ENCODE measurements around the gene RAP1GAP2. TPM values are rescaled to one million over a fixed set of nuclear protein-coding genes. Genes with fewer than 3 reads are reported as not detected.

The RAP1GAP2 gene
- total RNA-seq, 1 donor from 2014 or later: 0.79 TPM

DNA sequence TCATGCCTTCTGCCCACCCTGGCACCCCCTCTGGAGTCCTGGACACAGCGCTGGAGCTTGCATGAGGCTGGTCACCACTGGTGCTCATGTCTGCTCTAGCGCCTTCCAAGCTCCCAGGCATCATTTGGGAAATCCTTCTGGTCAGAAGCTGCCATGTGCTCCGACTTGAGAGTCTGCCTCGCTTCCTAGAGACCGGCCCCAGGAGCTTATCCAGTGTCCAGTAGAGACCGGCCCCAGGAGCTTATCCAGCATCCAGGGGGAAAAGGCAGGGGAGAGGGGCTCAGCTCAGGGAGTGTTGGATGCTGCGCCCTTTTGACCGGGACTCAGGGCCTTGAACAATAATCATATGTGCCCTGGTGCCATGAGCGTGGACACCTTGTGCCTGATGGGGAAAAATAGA, 106.3 kb downstream of the RAP1GAP2 start:
- intact Hi-C loops (cut with micrococcal nuclease): no loop called here
- Mint-ChIP-seq H3K9me3 (no peaks in the 10 kb centered on the region), H3K27me3 (no peaks in the 10 kb centered on the region), H3K4me1 (no peaks in the 10 kb centered on the region), H3K27ac (no peak overlapping the region), H3K36me3 (ENCODE audit: low read depth) (peaks cover 11% of the 10 kb centered on the region), H3K4me3 (no peak overlapping the region)
- DNase-seq: no peak

DNA sequence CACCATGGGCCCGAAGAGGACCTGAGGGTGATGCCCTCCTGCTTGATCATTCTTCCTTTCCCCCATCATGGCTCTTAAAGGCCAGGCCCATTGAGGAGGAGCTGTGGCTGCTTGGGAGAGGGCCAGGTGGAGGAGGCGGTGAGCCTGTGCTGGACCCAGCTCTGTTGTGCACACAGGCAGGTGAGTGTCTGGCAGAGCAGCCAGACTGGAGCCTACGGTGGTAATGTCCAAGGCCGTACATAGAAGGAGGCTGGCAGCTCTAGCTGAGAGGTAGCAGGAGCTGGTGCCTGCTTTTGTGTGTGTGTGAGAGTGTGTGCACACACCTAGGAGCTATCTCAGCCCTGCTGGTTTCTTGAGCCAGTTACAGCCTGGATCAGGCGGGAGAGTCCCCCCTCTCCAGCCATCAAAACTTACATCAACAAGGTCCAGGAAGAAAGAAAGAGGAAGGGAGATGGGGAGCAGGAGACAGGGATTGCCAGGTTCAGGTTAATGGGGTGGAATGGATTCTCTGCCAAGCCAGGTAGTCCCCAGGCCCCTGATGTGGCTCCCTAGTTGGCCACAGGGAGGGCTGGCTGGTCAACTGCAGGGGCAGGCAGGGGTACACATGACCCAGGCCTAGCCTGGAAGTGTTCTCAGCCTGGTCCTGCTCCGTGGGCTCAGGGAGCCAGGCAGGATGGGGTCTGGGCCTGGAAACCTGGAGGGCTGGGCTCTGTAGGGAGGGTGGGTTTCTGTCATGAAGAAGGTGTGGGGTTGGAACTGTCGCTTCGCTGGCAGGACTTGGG, 107.1 kb downstream of the RAP1GAP2 start:
- Mint-ChIP-seq H3K9me3 (no peaks in the 10 kb centered on the region), H3K36me3 (ENCODE audit: low read depth) (peaks cover 13% of the 10 kb centered on the region), H3K4me3 (no peak overlapping the region), H3K4me1 (no peaks in the 10 kb centered on the region), H3K27me3 (no peaks in the 10 kb centered on the region), H3K27ac (no peak overlapping the region)
- no peak for DNase-seq
- intact Hi-C loops (cut with micrococcal nuclease): no loop called here

DNA sequence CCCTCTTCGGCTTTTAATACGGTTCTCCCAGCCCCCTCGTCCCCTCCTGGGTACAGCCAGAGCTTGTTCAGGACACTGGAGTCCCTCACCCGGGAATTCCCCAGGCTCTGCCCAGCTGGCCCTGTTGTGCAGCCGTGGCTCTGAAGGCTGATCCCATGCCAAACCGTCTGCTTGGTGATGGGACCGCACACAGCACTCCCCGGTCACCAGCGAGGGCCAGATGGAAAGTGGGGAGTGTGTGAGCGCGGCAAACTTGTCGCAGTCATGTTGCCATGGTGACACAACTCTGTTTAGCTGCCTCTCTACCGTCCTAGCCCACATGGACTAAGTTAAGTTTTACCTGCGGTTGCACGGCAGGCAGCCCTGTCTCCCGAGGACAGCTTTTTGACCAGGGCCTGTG, 107.9 kb downstream of the RAP1GAP2 start:
- Mint-ChIP-seq H3K27ac (no peak overlapping the region), H3K4me1 (no peaks in the 10 kb centered on the region), H3K36me3 (ENCODE audit: low read depth) (peaks cover 14% of the 10 kb centered on the region), H3K4me3 (no peak overlapping the region), H3K9me3 (no peaks in the 10 kb centered on the region), H3K27me3 (no peaks in the 10 kb centered on the region)
- intact Hi-C loops (cut with micrococcal nuclease): no loop called here
- no peak for DNase-seq

DNA sequence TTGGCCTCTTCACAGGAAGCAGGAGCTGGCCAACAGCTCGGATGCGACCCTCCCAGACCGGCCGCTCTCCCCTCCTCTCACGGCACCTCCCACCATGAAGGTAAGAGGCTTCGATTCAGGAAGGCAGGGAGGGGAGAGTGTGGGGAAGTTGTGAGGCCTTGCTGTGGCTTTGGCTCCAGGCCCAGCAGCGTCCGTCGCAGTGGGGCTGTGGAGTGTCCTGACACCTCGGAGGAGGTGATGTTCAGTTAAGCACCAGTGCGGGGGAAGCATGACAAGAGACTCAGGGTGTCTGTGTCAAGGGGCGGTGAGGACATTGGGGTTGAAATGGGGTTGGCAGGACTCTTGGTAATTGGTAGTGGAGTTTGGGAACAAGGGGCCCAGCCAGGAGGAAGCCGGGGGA, 109.0 kb downstream of the RAP1GAP2 start:
- no peaks in the 10 kb centered on the region for H3K27me3 Mint-ChIP-seq
- no peaks in the 10 kb centered on the region for H3K9me3 Mint-ChIP-seq
- peaks cover 14% of the 10 kb centered on the region for H3K36me3 Mint-ChIP-seq (ENCODE audit: low read depth)
- DNase-seq: no peak
- H3K27ac Mint-ChIP-seq: no peak overlapping the region
- no peaks in the 10 kb centered on the region for H3K4me1 Mint-ChIP-seq
- intact Hi-C loops (cut with micrococcal nuclease): no loop called here
- H3K4me3 Mint-ChIP-seq: no peak overlapping the region

DNA sequence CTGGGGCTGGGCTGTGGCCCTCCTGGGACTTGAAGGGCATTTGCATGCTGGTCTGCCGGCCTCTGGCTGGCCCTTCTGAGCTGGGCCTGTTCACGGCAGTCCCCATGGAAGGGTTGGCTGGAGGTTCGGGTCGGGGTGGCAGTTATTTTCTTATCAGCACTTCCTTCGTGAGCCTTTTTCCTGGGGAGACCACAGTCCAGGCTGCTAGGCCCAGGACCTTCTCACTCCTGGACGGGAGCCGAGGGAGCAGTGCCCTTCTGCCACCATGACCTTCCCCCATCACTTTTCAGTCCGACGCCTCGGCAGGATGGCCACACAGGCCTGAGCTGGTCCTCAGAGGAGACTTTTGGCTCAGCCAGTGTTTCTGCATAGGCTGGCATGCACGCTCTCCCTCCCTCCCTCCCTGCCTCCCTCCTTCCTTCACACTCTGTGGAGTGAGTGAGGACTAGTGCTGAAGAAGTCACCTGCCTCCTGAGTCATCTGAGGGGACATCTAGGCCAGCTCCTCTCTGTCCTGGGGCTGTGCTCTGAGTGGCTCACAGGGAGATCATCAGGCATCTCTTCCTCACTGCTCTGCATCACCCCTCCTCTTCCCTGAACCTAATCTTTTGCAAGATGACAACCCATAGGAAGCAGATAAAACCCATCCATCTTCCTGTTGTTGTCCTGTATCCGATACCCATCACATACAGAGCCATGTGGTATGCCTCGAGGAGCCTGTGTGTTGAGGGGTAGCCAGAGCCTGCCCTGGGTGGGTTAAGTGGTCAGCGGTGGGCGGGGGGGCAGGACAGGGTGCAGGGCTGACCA, 109.7 kb downstream of the RAP1GAP2 start:
- Mint-ChIP-seq H3K36me3 (ENCODE audit: low read depth) (peaks cover 14% of the 10 kb centered on the region), H3K4me3 (no peak overlapping the region), H3K4me1 (no peaks in the 10 kb centered on the region), H3K27me3 (no peaks in the 10 kb centered on the region), H3K27ac (no peak overlapping the region), H3K9me3 (no peaks in the 10 kb centered on the region)
- DNase-seq: no peak
- intact Hi-C loops (cut with micrococcal nuclease): no loop called here

DNA sequence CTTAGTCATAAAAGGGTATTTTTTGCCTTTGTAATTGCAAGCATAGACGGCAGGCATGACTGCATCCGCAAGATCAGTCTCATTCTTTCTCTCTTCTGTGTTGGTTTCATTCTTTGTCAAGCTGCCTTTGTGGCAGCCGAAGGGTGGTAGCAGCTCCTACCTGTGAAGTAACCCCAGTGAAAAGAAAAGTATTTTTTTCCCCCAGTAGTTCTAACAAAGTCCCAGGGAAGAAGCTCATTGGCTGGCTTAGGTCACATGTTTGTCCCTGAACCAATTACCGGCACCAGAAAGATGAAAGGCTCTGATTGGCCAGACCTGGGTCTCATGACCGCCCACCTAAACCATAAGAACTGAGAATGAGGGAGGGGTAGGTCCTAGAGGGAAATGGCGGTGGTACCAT, 110.7 kb downstream of the RAP1GAP2 start:
- no peaks in the 10 kb centered on the region for H3K27me3 Mint-ChIP-seq
- no peak for DNase-seq
- no peaks in the 10 kb centered on the region for H3K9me3 Mint-ChIP-seq
- no peak overlapping the region for H3K4me3 Mint-ChIP-seq
- no peaks in the 10 kb centered on the region for H3K4me1 Mint-ChIP-seq
- no peak overlapping the region for H3K27ac Mint-ChIP-seq
- intact Hi-C loops (cut with micrococcal nuclease): no loop called here
- peaks cover 14% of the 10 kb centered on the region for H3K36me3 Mint-ChIP-seq (ENCODE audit: low read depth)

DNA sequence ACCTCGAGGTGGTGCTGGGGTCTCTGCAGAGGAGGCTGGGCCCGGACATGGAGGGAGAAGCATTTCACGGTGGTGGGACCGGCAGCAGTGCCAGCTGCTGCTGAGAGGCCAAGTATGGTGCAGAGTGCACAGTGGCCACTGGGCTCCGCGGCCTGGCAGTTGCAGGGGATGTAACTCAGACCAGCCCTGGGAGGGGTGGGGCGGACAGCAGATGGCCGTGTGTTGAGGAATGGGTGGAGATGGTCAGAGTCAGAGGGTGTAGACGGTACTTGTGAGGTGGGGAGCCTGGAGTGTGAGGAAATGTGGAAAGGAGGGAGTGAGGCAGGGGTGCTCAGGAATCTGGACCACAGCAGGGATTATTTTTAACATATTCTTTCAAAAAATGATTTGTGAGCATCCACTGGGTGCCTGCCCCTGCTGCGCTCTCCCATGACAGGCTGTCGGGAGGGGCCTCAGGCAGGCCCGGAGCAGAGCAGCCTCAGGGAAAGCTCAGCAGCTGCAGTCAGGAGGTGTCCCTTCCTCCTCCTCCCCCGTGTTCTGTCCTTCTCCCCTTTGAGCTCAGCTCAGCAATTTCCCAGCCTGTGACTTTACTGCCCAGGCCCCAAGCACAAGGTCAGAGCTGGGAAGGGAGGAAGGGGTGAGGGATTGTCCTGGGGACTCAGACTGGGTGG, 113.1 kb downstream of the RAP1GAP2 start:
- intact Hi-C loops (cut with micrococcal nuclease): no loop called here
- peaks cover 14% of the 10 kb centered on the region for H3K36me3 Mint-ChIP-seq (ENCODE audit: low read depth)
- H3K9me3 Mint-ChIP-seq: no peaks in the 10 kb centered on the region
- no peaks in the 10 kb centered on the region for H3K4me1 Mint-ChIP-seq
- H3K4me3 Mint-ChIP-seq: no peak overlapping the region
- DNase-seq: no peak
- H3K27ac Mint-ChIP-seq: no peak overlapping the region
- no peaks in the 10 kb centered on the region for H3K27me3 Mint-ChIP-seq

DNA sequence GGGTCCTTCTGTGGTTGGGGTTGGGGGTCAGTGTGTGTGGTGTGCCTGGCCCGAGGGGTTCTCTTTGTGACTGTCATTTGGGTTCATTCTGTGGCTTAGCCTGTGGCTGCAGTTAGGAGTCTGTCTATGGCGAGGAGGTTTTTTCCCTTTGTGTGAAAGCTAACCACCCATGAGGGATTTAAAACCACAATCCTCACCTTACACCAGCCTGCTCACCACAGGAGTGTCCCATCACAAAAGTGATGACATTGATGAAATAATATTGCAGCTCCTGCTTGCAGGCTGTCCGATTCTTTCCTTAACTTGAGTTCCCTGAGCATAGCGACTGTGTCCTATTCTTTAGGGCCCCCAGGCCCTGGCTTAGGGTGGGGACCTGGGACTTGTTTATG, 113.6 kb downstream of the RAP1GAP2 start:
- no peaks in the 10 kb centered on the region for H3K27me3 Mint-ChIP-seq
- H3K27ac Mint-ChIP-seq: no peak overlapping the region
- no peak overlapping the region for H3K4me3 Mint-ChIP-seq
- DNase-seq: no peak
- H3K36me3 Mint-ChIP-seq (ENCODE audit: low read depth): peaks cover 14% of the 10 kb centered on the region
- H3K4me1 Mint-ChIP-seq: no peaks in the 10 kb centered on the region
- H3K9me3 Mint-ChIP-seq: no peaks in the 10 kb centered on the region
- intact Hi-C loops (cut with micrococcal nuclease): no loop called here

DNA sequence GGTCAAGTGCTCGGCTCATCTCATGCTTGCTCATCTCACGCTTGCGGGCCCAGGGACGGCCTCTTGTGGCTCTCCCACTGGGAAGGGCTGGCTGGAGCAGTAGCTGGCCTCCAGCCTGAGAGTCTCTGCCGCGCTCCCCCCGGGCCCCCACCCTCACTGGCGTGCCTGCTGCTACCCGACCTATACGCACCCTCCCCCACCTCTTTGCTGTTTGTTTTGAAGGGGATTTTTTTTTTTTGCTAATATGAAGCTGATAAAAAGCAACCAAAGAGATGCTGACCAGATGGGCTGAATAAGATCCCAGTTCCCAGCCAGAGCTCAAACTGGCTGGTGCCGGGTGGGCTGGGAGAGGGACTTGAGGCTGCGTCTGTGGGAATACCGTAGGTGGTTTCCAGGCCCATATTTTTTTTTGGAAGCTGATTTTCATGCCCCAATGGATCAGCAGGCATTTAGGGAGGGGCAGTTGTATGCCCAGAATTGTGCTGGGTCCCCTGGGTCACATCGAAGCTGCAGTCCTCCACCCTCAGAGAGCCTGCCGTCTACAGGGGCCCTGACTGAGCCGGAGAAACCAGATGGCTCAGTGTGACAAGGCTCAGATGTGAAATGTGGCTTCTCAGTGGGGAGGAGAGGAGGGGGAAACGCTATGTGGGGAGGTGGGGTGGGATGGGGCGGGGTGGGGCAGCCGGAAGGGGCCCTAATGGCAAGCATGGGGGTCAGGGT, 115.0 kb downstream of the RAP1GAP2 start:
- Mint-ChIP-seq H3K27ac (no peak overlapping the region), H3K36me3 (ENCODE audit: low read depth) (peaks cover 9% of the 10 kb centered on the region), H3K4me3 (no peak overlapping the region), H3K4me1 (no peaks in the 10 kb centered on the region), H3K9me3 (no peaks in the 10 kb centered on the region), H3K27me3 (no peaks in the 10 kb centered on the region)
- intact Hi-C loops (cut with micrococcal nuclease): no loop called here
- DNase-seq: no peak

DNA sequence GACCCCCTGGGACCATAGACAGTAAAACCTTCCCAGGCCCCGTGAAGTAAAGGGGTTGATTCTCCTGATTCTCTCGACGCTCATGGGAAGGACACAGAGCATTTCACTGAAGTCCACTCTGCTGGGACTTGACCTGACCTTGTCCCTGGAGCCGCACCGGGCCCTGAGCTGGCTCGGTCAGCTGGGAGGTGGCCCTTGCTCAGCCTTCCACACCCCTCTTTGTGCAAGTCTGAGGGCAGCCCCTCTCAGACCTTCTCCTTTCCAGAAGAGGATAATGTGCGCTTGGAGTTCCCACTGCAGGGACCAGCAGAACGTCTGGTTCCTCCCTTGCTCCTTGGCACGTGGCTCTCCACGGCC, 115.5 kb downstream of the RAP1GAP2 start:
- intact Hi-C loops (cut with micrococcal nuclease): no loop called here
- Mint-ChIP-seq H3K27me3 (no peaks in the 10 kb centered on the region), H3K36me3 (ENCODE audit: low read depth) (peaks cover 7% of the 10 kb centered on the region)

DNA sequence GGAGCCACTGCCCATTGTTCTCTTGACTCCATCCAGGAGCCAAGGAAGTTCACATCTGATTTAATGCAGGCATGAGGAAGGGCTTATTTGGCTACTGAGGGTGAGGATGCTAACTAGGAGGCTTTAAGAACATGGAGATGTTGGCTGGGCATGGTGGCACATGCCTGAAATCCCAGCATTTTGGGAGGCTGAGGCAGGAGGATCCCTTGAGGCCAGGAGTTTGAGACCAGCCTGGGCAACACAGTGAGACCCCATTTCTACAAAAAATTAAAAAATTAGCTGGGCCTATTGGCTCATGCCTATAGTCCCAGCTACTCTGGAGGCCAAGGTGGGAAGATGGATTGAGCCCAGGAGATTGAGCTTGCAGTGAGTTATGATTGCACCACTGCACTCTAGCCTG, 116.5 kb downstream of the RAP1GAP2 start:
- Mint-ChIP-seq H3K4me3 (no peak overlapping the region), H3K27ac (no peak overlapping the region), H3K36me3 (ENCODE audit: low read depth) (peaks cover 3% of the 10 kb centered on the region), H3K27me3 (no peaks in the 10 kb centered on the region), H3K4me1 (no peaks in the 10 kb centered on the region), H3K9me3 (no peaks in the 10 kb centered on the region)
- DNase-seq: no peak
- intact Hi-C loops (cut with micrococcal nuclease): no loop called here

More for the DNA sequence above, 115.5 kb downstream of the RAP1GAP2 start:
- H3K4me1 Mint-ChIP-seq: no peaks in the 10 kb centered on the region
- no peak overlapping the region for H3K4me3 Mint-ChIP-seq
- no peak for DNase-seq
- no peak overlapping the region for H3K27ac Mint-ChIP-seq
- H3K9me3 Mint-ChIP-seq: no peaks in the 10 kb centered on the region

DNA sequence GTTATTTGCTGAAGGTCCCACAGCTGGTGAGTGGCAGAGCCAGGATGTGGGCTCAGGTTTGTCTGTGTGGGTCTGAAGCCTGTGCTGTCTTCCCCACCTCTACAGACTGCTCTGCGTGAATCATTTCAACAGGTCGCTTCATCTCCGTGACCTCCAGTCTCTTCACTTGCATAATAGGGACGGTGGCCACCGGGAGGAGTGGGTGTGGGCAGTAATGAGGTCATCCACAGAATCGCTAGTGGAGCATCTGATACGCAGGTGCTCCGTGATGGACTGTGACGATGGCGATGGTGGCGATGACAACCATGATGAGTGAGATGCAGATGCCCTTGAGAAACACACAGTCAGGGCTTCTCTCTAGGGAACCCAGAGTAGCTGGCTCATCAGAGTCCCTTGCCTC, 120.2 kb downstream of the RAP1GAP2 start:
- DNase-seq: no peak
- Mint-ChIP-seq H3K4me3 (no peak overlapping the region), H3K36me3 (ENCODE audit: low read depth) (no peaks in the 10 kb centered on the region), H3K9me3 (no peaks in the 10 kb centered on the region), H3K4me1 (no peaks in the 10 kb centered on the region), H3K27me3 (no peaks in the 10 kb centered on the region), H3K27ac (no peak overlapping the region)
- intact Hi-C loops (cut with micrococcal nuclease): no loop called here

DNA sequence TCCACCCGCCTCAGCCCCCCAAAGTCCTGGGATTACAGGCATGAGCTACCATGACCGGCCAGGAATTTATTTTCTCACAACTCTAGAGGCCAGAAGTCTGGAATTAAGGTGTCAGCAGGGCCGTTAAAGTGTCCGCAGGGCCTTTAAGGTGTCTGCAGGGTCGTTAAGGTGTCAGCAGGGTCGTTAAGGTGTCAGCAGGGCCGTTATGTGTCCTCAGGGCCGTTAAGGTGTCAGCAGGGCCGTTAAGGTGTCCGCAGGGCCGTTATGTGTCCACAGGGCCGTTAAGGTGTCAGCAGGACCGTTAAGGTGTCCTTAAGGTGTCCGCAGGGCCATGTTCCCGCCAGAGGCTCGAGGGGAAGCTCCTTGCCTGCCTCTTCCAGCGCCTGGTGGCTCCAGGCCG, 125.2 kb downstream of the RAP1GAP2 start:
- Mint-ChIP-seq H3K27ac (no peak overlapping the region), H3K9me3 (no peaks in the 10 kb centered on the region), H3K36me3 (ENCODE audit: low read depth) (no peaks in the 10 kb centered on the region), H3K4me1 (no peaks in the 10 kb centered on the region), H3K27me3 (no peaks in the 10 kb centered on the region), H3K4me3 (no peak overlapping the region)
- no peak for DNase-seq
- intact Hi-C loops (cut with micrococcal nuclease): no loop called here

DNA sequence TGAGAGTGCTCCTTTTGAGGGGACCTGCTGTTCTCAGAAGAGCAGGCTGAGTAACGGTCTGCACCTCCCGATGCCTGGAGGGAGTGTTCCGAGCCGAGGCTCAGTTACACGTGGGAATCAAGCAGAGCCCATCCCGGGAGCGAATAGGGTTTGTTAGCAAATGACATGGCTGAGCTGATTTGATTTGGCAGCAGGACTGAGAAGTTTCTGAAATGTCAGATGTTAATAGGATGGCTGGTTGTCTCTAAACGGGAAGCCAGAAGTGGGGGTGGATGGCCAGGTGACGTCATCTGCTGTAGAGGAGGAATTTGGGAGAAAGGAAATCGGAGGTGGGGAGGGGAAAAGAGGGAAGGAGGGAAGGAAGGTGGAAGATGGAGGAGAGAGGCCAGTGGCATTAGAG, 128.0 kb downstream of the RAP1GAP2 start:
- intact Hi-C loops (cut with micrococcal nuclease): no loop called here

More for the DNA sequence above, 128.0 kb downstream of the RAP1GAP2 start:
- H3K27me3 Mint-ChIP-seq: no peaks in the 10 kb centered on the region
- H3K27ac Mint-ChIP-seq: no peak overlapping the region
- DNase-seq: no peak
- H3K4me1 Mint-ChIP-seq: no peaks in the 10 kb centered on the region
- H3K4me3 Mint-ChIP-seq: no peak overlapping the region
- no peaks in the 10 kb centered on the region for H3K36me3 Mint-ChIP-seq (ENCODE audit: low read depth)
- no peaks in the 10 kb centered on the region for H3K9me3 Mint-ChIP-seq
